ENCODE data around the gene STAG1.
"Not testable (repeated sequence)": the region's sequence is repeated elsewhere in the genome, so short reads cannot be mapped to it uniquely, and the experiment has no call there.

Gene STAG1

DNA sequence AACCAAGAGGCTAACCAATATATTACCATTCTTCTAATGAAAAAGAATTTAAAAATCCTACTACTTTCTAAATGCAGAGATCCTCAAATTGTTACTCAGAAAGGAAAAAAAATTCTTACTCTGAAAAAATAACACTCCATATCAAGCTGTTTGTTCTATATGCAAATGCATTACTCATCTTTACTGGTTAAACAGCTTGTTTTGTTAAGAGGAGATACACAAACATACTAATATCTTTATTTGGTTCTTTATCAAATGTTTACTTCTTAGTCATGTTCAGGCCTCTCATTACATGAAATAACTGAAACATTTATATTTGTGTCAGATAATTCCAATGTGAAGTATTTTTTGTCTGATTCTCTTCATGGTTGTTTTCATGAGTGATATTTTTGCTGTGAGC, 355.3 kb downstream of the STAG1 start:
- no peak for DNase-seq (ENCODE audit: low spot score)

DNA sequence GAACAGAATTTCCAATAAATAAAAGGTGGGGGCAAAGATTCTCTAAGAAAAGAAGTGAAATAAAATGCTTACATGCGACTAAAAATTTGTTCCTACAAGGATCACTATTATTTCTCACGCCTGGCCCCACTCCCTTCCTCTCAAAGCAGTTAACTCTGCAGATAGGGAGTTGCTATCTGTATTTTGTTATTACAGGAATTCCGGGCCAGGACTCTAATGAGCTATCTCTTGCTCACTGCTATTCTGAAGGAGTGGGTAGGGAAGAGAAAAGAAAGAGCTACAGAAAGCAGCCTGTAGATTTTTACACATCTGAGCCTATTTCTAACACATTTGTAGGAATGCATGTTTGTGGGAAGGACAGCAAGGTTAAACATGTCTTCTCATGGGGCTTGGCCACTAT, 361.6 kb downstream of the STAG1 start:
- no peak for DNase-seq (ENCODE audit: low spot score)

DNA sequence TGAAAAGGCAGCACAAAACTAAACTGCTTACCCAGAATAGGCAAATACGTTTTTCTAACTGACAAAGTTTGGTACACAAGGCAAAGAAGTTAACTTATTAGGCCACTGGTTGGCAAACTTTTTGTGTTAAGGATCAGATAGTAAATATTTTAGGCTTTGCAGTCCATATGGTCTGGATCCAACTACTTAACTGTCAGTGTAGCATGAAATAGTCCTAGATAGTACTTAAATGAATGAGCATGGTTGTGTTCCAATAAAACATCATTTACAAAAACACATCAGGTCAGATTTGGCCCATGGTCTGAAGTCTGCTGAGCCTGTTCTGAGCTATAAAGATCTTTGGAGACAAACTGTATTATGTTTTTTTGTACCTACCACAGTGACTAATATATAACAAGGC, 365.1 kb downstream of the STAG1 start:
- DNase-seq (ENCODE audit: low spot score), result no peak

- DNase-seq (ENCODE audit: low spot score), result no peak
Measured at GRCh38 chr3:136385457-136385856, 366.7 kb downstream of the STAG1 start.

DNA sequence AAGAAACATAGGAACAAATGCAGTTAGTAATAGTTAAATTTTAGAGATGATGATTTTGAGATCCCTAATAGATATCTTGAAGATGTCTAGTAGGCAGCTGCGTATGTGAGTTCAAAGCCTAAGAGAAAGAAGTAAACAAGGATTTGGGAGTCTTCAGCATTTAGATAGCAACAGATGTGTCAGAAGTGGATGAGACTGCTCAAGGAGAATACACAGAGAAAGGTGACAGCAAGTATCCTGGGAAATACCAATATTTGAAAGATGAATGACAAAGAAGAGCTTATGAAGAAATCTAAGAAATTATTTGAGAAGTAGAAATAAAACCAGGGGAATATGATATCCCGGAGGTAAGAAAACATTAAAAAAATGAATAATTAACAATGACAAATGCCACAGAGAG, 371.1 kb downstream of the STAG1 start:
- DNase-seq (ENCODE audit: low spot score), result no peak

- DNase-seq (ENCODE audit: low spot score), result no peak
Measured at GRCh38 chr3:136380530-136380929, 371.6 kb downstream of the STAG1 start.

DNA sequence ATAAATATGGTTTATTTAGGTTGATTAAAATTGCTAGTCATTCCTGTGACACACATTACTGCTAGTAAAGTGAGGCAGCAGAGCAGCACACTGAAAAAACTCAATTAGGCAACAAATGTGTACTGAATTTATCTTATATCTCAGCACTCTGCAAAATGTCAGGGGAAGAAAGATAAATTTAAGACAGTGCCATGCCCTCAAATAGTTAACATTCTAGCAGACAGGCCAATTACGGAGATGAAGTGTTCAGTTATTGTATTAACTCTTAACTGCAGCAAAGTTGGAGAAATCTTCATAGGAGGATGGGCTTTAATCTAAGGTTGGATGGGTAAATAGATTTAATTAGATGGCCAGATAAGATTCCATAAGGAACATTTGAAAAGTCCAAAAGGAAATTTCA, 374.2 kb downstream of the STAG1 start:
- no peak for DNase-seq (ENCODE audit: low spot score)

DNA sequence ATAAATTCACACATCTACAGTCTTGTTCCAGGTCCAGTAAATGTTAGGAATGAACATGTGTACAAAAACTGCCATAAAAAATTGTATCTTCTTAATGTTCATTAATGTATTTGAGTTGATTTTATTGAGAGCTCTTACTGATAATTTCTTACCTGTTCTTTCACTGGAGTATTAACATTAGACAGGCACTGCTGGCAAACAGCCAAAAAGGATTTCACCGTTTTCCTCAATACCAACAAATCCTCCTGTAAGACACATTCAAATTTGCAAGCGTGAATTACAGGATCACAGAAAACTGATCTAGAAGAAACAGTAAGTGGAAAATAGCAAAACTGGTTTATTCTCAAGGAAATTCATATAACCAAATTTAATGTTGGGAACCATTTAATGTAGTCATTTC, 374.7 kb downstream of the STAG1 start:
- no peak for DNase-seq (ENCODE audit: low spot score)

DNA sequence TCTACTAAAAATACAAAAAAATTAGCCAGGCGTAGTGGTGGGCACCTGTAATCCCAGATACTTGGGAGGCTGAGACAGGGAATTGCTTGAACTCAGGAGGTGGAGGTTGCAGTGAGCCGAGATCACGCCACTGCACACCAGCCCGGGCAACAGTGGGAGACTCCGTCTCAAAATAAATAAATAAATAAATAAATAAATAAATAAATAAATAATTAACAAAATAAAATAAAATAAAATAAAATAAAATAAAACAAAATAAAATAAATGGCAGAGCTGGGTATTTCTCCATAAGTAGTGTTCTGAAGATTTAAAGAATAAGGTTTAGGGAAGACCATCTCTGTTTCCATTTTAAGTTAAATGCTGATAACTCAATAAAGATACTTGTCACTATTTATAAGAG, 376.4 kb downstream of the STAG1 start:
- DNase-seq (ENCODE audit: low spot score), result not testable (repeated sequence)

- no peak for DNase-seq (ENCODE audit: low spot score)
Measured at GRCh38 chr3:136366289-136366688, 385.9 kb downstream of the STAG1 start.

GRCh38 chr3:136353461-136353860, 398.7 kb downstream of the STAG1 start:
- no peak for DNase-seq (ENCODE audit: low spot score)

GRCh38 chr3:136351905-136352304, 400.3 kb downstream of the STAG1 start:
- DNase-seq (ENCODE audit: low spot score), result no peak

DNA sequence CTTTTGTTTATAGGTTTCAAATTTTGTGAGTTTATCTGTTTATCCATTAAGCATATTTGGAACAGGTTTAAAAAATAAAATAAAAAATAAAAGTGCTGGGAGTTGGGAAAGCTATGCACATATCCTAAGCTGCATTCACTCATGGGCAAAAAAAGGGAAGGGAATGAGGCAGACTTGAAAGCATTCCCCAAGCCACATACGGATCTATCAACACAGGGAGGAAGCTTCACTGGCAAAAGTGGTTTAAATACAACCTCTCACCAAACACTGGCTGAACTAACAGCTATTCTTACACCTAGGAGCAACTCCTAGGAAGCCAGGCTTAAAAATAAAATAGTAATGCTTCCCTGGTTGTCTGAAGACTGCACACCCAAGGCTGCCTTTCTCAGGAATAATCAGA, 400.8 kb downstream of the STAG1 start:
- DNase-seq (ENCODE audit: low spot score), result no peak

DNA sequence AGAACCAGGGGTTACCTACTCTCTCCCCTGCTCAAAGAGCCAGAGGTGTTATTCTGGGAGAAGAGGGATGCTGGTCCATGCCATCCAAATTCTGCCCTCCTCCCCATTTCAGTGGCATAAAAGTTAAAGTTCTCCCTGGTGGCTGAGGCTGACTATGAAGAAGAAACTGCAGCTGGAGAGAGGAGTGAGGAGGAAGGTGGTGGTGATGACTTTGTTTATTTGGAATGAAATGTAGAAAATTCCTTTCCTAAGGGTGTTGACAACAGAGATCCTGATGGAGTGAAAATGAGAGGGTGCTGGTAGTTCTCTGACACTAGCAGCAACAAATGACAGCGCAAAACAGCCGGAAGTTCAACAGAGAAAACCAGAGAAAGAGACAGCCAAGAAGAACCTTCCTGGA, 401.6 kb downstream of the STAG1 start:
- no peak for DNase-seq (ENCODE audit: low spot score)

DNA sequence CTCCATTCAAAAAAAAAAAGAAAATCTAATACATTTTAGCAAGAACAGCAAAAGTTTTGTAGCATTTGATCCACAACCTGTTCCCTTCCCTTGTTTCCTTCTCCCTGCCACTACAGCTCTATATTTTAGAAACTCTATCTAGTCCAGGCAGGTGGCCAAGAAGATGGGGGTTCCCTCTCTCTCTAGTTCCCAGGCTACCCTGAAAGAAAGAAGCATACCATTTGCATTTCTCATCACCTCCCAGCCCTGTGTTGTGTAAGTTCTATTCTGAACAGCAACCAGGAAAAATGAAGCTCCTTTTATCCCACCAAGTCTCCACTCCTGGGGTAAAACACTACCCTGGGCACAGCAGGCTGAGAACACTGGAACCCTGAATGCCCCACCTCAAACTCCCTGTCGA, 402.0 kb downstream of the STAG1 start:
- no peak for DNase-seq (ENCODE audit: low spot score)

DNA sequence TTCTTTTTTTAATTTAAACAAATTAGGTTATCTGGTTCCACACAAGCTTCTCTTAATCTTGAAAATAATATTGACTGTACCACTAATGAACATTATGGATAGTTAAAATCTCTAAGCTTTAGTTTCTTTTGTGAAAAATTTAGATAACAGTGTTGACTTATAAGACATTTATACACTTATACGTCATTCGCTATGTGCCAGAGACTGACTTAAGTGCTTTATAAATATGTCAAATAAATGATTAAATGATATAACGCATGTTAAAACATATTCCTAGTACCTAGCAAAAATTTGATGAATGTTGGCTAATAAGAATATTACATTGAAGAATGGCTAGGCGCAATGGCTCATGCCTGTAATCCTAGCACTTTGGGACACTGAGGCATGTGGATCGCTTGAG, 405.7 kb downstream of the STAG1 start:
- DNase-seq (ENCODE audit: low spot score), result no peak

DNA sequence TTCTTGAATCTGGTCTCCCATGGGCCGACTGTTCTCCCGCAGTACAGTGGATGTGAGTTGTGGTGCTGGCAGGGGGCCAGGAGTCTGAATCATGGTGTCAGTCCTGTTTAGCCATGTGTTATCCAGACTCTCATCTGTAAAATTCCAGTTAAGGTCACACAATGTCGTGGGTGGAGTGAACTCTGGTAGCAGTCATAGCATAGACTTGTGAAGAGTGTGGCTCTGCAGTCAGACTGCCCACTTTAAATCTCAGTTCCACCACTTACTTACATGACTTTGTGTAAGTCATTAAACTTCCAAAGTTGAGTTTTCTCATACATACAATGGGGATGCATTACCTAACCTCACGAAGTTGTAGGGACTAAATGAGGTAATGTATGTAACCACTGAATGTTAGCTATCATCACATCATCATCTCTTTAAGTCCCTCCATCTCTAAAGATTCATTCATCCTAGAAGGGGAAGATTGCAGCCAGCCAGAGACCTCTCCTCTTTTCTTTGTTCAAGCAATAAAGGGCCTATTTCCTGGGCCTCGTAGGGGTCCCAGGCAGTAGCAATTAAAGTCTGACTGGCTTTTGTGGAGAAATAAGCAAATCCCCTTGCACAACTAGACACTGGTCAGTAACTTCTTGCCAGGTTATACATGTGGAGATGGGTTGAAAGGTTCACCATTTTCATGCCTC, 408.2 kb downstream of the STAG1 start:
- DNase-seq (ENCODE audit: low spot score), result peak; percentile 29

DNA sequence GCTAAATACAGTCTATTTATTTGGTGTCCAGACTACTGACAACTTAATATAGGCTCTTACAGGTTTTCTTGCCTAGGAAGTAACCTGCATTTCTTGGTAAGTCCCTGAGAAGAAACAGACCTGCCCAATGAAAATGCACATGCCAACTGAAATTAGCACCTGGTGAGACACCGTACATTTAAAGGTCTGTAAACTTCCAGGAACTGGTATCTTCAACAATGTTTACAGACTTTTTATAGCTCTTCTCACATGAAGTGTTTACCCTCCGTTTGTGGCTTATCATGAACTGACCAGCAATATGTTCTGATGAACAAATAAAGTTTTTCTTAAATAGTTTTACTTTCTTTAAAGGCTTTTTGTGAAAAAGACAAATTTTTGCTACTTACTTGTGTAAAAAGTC, 408.7 kb downstream of the STAG1 start:
- DNase-seq (ENCODE audit: low spot score), result no peak

DNA sequence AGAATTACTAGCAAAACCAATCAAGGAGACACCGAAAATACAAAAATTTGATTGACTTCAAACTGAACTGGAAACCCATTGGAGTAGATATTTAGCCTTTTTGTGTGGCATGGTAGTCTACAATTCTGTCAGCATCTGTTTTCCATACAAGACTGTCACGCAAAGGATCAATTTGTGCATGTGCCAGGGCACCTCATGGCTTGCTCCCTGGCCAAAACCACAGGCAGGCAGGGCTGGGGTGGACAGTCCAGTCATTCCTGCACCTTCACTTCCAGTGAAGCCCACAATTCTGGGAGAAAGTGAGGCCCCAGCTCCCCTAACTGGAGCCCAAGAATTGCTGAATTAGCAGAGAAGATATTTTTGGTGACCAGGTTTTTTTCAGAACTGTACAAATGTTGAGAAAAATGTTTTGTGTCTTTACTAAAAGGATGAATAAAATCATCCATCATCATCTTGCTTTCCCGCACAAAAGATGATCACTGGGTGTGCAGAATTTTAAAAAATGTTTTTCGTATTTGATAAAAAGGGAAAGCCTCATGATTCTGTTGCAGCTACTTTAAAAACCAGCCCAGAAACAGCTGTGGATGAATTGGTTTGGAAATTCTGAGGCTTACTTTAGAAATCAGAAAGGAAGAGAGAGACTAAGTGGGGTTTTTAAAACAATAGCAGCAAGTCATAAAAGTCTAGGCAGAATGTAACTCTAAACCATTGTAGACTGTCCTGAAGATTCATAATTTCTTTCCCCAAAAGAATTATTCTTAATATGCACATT, 415.7 kb downstream of the STAG1 start:
- DNase-seq (ENCODE audit: low spot score), result no peak

GRCh38 chr3:136334726-136335125, 417.5 kb downstream of the STAG1 start:
- DNase-seq (ENCODE audit: low spot score), result not testable (repeated sequence)

GRCh38 chr3:136334209-136334608, 418.0 kb downstream of the STAG1 start:
- no peak for DNase-seq (ENCODE audit: low spot score)

DNA sequence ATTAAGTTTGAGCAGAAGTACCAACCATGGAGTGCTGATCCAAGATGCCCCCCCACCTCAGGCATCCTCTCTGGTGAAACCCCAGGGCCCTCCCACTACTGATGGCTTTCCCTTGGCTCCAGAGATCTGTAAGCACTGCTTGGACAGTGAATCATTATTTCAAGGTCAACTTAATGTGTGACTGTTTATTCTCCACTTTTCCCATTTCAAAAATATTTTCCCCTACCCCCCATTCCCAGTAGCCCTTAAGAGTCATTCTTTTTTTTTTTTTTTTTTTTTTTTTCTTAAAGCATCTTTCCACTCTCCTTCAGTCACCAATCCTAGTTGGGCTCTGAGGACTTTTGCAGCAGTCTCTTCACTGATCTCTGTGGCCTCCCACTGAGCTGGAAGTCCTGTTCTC, 419.4 kb downstream of the STAG1 start:
- no peak for DNase-seq (ENCODE audit: low spot score)

DNA sequence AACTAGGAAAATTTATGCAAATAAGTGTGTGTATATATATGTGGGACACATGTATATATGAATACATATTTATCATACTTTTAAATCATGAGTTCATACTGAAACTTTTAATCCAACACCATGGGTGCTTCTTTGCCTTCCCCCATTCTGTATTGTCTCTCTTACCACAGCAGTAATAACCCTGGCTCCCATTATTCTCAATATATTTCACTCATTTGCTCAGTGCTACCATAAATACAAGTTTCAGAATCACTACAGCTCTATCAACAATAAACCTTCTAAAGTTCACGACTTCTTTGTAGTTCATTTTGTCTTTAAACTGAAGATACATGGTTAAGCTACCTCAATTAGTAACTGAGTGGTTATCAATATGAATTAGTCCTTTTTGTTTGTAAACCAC, 419.9 kb downstream of the STAG1 start:
- no peak for DNase-seq (ENCODE audit: low spot score)

GRCh38 chr3:136330900-136331299, 421.3 kb downstream of the STAG1 start:
- no peak for DNase-seq (ENCODE audit: low spot score)

Measured in globus pallidus (tissue), 1 donor.